Liver (tissue), 9 donors: ENCODE results near the gene HHAT. TPM values are rescaled to one million over a fixed set of nuclear protein-coding genes. Genes with fewer than 3 reads are reported as not detected.

Experiments used
- DNase-seq: peaks from one replicate; pipeline ENCODE4 v3.0.0-alpha.2; 2017; ENCODE audit warnings: low spot score
- H3K27ac ChIP-seq, 2 donors: one replicate each; pipeline ENCODE4 v1.7.0; 2013; ENCODE audit warnings: inconsistent platforms in 2 of 2, low read length in 2 of 2, control low read depth in 1 of 2, low read depth in 1 of 2, mild to moderate bottlenecking in 1 of 2
- H3K27me3 ChIP-seq, 4 donors: one replicate each; pipeline versions ENCODE4 v1.6.1 to v1.7.0; 2013; ENCODE audit warnings: low read length in 3 of 4, inconsistent platforms in 1 of 4, mild to moderate bottlenecking in 1 of 4, moderate library complexity in 1 of 4; ENCODE audit not compliant: control insufficient read depth in 4 of 4, insufficient read depth in 4 of 4
- H3K36me3 ChIP-seq, 4 donors: one replicate each; pipeline versions ENCODE4 v1.6.1 to v1.7.0; 2013; ENCODE audit warnings: low read length in 3 of 4, mild to moderate bottlenecking in 3 of 4, low read depth in 1 of 4, moderate library complexity in 1 of 4; ENCODE audit not compliant: control insufficient read depth in 4 of 4, insufficient read depth in 3 of 4
- H3K4me1 ChIP-seq, 4 donors: one replicate each; pipeline versions ENCODE4 v1.6.1 to v1.7.0; 2013; ENCODE audit warnings: low read length in 3 of 4, mild to moderate bottlenecking in 3 of 4, moderate library complexity in 1 of 4; ENCODE audit not compliant: control insufficient read depth in 4 of 4, insufficient read depth in 4 of 4
- H3K4me3 ChIP-seq, 3 donors: one replicate each; pipeline versions ENCODE4 v1.6.1 to v1.7.0; 2013; ENCODE audit warnings: low read length in 3 of 3, control low read depth in 1 of 3, low read depth in 1 of 3, mild to moderate bottlenecking in 1 of 3
- H3K9ac ChIP-seq, 2 donors: one replicate each; pipeline ENCODE4 v1.7.0; 2013; ENCODE audit warnings: low read length in 2 of 2, mild to moderate bottlenecking in 2 of 2, moderate library complexity in 2 of 2, control low read depth in 1 of 2, low read depth in 1 of 2
- H3K9me3 ChIP-seq, 4 donors: one replicate each; pipeline versions ENCODE4 v1.6.1 to v1.7.0; 2013; ENCODE audit warnings: low read length in 3 of 4; ENCODE audit not compliant: control insufficient read depth in 4 of 4
- ATF3 ChIP-seq: IDR thresholded peaks from 2 replicates; pipeline ENCODE4 v1.6.1; 2016; ENCODE audit warnings: antibody characterized with exemption
- CTCF ChIP-seq: fragments of 150-350 bp; IDR thresholded peaks from 2 replicates; pipeline ENCODE4 v1.5.1; 2017; ENCODE audit warnings: improper control_type of control experiment, low read depth, low read length; ENCODE audit not compliant: missing input control
- EGR1 ChIP-seq, 2 donors: IDR thresholded peaks; 2 replicates each; pipeline ENCODE4 v1.6.1; 2016 to 2018; ENCODE audit warnings: antibody characterized with exemption in 2 of 2, low read depth in 2 of 2
- FOXA1 ChIP-seq: IDR thresholded peaks from 2 replicates; pipeline ENCODE4 v1.6.1; 2016; ENCODE audit warnings: antibody characterized with exemption
- FOXA2 ChIP-seq: IDR thresholded peaks from 2 replicates; pipeline ENCODE4 v1.6.1; 2016; ENCODE audit warnings: antibody characterized with exemption
- GABPA ChIP-seq, 2 donors: IDR thresholded peaks in 1 of 2; conservative IDR thresholded peaks in 1 of 2; 2 replicates each; pipeline ENCODE4 v1.6.1; 2016; ENCODE audit warnings: antibody characterized with exemption in 2 of 2, mild to moderate bottlenecking in 1 of 2, moderate library complexity in 1 of 2
- HNF4A ChIP-seq, 2 donors: conservative IDR thresholded peaks; 2 replicates each; pipeline ENCODE4 v1.6.1; 2016; ENCODE audit warnings: antibody characterized with exemption in 2 of 2, mild to moderate bottlenecking in 2 of 2
- HNF4G ChIP-seq: IDR thresholded peaks from 2 replicates; pipeline ENCODE4 v1.6.1; 2016; ENCODE audit warnings: antibody characterized with exemption
- JUND ChIP-seq, 2 donors: IDR thresholded peaks; 2 replicates each; pipeline ENCODE4 v1.6.1; 2016; ENCODE audit warnings: antibody characterized with exemption in 2 of 2
- NR2F2 ChIP-seq: IDR thresholded peaks from 2 replicates; pipeline ENCODE4 v1.6.1; 2016; ENCODE audit warnings: antibody characterized with exemption
- RAD21 ChIP-seq, 2 donors: IDR thresholded peaks; 2 replicates each; pipeline ENCODE4 v1.6.1; 2016; ENCODE audit warnings: antibody characterized with exemption in 2 of 2, mild to moderate bottlenecking in 2 of 2
- RXRA ChIP-seq, 2 donors: IDR thresholded peaks; 2 replicates each; pipeline ENCODE4 v1.6.1; 2017 to 2018; ENCODE audit warnings: antibody characterized with exemption in 2 of 2, mild to moderate bottlenecking in 1 of 2
- SP1 ChIP-seq: IDR thresholded peaks from 2 replicates; pipeline ENCODE4 v1.6.1; 2018; ENCODE audit warnings: antibody characterized with exemption, mild to moderate bottlenecking
- TAF1 ChIP-seq: conservative IDR thresholded peaks from 2 replicates; pipeline ENCODE4 v1.6.1; 2016; ENCODE audit warnings: antibody characterized with exemption, mild to moderate bottlenecking
- YY1 ChIP-seq: IDR thresholded peaks from 2 replicates; pipeline ENCODE4 v1.6.1; 2016; ENCODE audit warnings: antibody characterized with exemption, mild to moderate bottlenecking
- polyA plus RNA-seq, 2 donors: library from polyadenylated mRNA; stranded (reverse) in 1 of 2; unstranded in 1 of 2; fragments of 200-250 nt in 1 of 2; fragments of >200 nt in 1 of 2; fragmentation: Nextera tagmentation in 1 of 2; extraction: Ambion mirVana in 1 of 2; gene quantifications; one replicate each; pipeline versions ENCODE4 v1.2.1 to v1.2.3, GENCODE V29; 2013 to 2015
- total RNA-seq, 2 donors: library from RNA; depleted of rRNA; stranded (reverse); fragments of >200 nt; gene quantifications; one replicate each; pipeline ENCODE4 v1.2.3, GENCODE V29; 2014
- TF ChIP-seq, protein P1 (sequence below): IDR thresholded peaks from 2 replicates; pipeline ENCODE4 v1.6.1; 2016; ENCODE audit warnings: antibody characterized with exemption
- TF ChIP-seq, protein P2 (sequence below): IDR thresholded peaks from 2 replicates; pipeline ENCODE4 v1.6.1; 2016; ENCODE audit warnings: antibody characterized with exemption, mild to moderate bottlenecking
- donor health status: healthy.
- donor health status: healthy.
- donor health status: healthy.
- donor health status: healthy.
- donor health status: healthy.

Gene HHAT
- total and polyA plus RNA-seq, 4 donors = 1.3 to 2.2 (median 1.6) TPM

DNA sequence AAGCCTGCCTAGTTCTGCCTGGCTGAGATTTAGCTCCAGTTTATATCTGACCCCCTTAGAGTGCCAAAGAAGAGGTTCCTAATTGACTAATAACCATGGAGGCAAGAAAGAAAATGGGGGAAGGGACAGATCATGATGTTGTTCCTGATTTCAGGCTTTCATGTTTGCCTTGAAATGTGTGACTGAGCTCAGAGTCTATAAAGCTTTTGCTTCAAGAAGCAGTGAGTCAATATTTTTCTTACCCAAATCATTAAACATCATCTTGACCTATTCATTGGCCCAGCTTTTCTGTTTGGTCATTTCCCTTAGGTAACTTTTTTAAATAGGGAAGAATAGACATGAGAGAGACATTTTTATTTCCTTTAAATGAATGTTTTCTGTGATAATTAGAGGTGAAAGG, 55.9 kb downstream of the HHAT start:
- Histone ChIP-seq H3K27me3 (no peaks in the 10 kb centered on the region), H3K9me3 (no peaks in the 10 kb centered on the region), H3K9ac (no peak overlapping the region), H3K27ac (no peak overlapping the region), H3K36me3 (no peaks in the 10 kb centered on the region), H3K4me3 (no peak overlapping the region), H3K4me1 (peaks cover 3 to 10% (median 5%) of the 10 kb centered on the region in 4 donors)
- TF ChIP-seq GABPA (IDR thresholded peaks at IDR 0.05 in 1 of 2, conservative IDR thresholded peaks at IDR 0.05 in 1 of 2) (no peak), HNF4A (conservative IDR thresholded peaks at IDR 0.05) (no peak), RXRA (IDR thresholded peaks at IDR 0.05) (no peak), YY1 (no peak), TAF1 (no peak), HNF4G (no peak), FOXA1 (no peak), JUND (IDR thresholded peaks at IDR 0.05) (no peak), ATF3 (no peak), SP1 (no peak), RAD21 (IDR thresholded peaks at IDR 0.05) (no peak)
- TF ChIP-seq, protein P1, sequence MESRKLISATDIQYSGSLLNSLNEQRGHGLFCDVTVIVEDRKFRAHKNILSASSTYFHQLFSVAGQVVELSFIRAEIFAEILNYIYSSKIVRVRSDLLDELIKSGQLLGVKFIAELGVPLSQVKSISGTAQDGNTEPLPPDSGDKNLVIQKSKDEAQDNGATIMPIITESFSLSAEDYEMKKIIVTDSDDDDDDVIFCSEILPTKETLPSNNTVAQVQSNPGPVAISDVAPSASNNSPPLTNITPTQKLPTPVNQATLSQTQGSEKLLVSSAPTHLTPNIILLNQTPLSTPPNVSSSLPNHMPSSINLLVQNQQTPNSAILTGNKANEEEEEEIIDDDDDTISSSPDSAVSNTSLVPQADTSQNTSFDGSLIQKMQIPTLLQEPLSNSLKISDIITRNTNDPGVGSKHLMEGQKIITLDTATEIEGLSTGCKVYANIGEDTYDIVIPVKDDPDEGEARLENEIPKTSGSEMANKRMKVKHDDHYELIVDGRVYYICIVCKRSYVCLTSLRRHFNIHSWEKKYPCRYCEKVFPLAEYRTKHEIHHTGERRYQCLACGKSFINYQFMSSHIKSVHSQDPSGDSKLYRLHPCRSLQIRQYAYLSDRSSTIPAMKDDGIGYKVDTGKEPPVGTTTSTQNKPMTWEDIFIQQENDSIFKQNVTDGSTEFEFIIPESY = no peak
- TF ChIP-seq, protein P2, sequence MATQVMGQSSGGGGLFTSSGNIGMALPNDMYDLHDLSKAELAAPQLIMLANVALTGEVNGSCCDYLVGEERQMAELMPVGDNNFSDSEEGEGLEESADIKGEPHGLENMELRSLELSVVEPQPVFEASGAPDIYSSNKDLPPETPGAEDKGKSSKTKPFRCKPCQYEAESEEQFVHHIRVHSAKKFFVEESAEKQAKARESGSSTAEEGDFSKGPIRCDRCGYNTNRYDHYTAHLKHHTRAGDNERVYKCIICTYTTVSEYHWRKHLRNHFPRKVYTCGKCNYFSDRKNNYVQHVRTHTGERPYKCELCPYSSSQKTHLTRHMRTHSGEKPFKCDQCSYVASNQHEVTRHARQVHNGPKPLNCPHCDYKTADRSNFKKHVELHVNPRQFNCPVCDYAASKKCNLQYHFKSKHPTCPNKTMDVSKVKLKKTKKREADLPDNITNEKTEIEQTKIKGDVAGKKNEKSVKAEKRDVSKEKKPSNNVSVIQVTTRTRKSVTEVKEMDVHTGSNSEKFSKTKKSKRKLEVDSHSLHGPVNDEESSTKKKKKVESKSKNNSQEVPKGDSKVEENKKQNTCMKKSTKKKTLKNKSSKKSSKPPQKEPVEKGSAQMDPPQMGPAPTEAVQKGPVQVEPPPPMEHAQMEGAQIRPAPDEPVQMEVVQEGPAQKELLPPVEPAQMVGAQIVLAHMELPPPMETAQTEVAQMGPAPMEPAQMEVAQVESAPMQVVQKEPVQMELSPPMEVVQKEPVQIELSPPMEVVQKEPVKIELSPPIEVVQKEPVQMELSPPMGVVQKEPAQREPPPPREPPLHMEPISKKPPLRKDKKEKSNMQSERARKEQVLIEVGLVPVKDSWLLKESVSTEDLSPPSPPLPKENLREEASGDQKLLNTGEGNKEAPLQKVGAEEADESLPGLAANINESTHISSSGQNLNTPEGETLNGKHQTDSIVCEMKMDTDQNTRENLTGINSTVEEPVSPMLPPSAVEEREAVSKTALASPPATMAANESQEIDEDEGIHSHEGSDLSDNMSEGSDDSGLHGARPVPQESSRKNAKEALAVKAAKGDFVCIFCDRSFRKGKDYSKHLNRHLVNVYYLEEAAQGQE = no peak
- DNase-seq = no peak

DNA sequence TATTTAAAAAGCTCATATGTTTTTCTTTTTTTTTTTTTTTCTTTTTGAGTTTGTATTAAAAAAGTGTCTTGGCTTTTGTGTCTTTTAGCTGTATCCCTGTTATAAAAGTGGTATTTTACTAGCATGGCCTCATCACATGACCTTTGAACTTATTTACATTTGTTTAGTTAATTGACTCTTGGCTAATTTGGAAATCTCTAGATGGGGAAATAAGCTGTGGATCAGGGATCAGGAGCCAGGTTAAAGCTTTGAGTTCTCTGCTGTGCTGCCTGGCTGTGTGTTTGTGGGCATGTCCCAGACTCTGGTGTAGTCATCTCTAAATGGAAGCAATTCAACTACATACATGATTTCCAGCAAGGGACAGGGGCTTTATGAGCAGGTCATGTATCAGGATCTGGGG, 56.5 kb downstream of the HHAT start:
- Histone ChIP-seq H3K4me1 (peaks cover 3 to 10% (median 5%) of the 10 kb centered on the region in 4 donors), H3K27ac (no peak overlapping the region), H3K4me3 (no peak overlapping the region), H3K27me3 (no peaks in the 10 kb centered on the region), H3K9ac (no peak overlapping the region), H3K36me3 (no peaks in the 10 kb centered on the region), H3K9me3 (no peaks in the 10 kb centered on the region)
- DNase-seq = no peak
- TF ChIP-seq, protein P2 = peak; percentile 37
- TF ChIP-seq SP1 = peak; percentile 60
- TF ChIP-seq HNF4A (conservative IDR thresholded peaks at IDR 0.05) = peak; percentile 75 to 81
- no peak for TF ChIP-seq EGR1 (IDR thresholded peaks at IDR 0.05; ENCODE audit: low read depth in 2 of 2)
- TF ChIP-seq HNF4G = no peak
- no peak for TF ChIP-seq CTCF
- TF ChIP-seq NR2F2 = no peak
- TF ChIP-seq ATF3 = no peak
- peak in 1 of 2 donors; percentile 21 for TF ChIP-seq RAD21 (IDR thresholded peaks at IDR 0.05)
- TF ChIP-seq FOXA1 = peak; percentile 74
- no peak for TF ChIP-seq TAF1
- TF ChIP-seq GABPA (IDR thresholded peaks at IDR 0.05 in 1 of 2, conservative IDR thresholded peaks at IDR 0.05 in 1 of 2) = no peak
- peak in 1 of 2 donors; percentile 50 for TF ChIP-seq RXRA (IDR thresholded peaks at IDR 0.05)
- peak in 1 of 2 donors; percentile 61 for TF ChIP-seq JUND (IDR thresholded peaks at IDR 0.05)
- TF ChIP-seq, protein P1 = no peak
- TF ChIP-seq FOXA2 = peak; percentile 76
